ENCODE measurements around the gene CELA2B. TPM values are rescaled to one million over a fixed set of nuclear protein-coding genes. Genes with fewer than 3 reads are reported as not detected.

CELA2B gene
- total RNA-seq, 2 donors from 2014 or later, result not detected

GRCh38 chr1:15452866-15453571, 22.9 kb upstream of the CELA2B start:
- Mint-ChIP-seq H3K4me3 (no peak overlapping the region), H3K36me3 (ENCODE audit: low read depth) (no peaks in the 10 kb centered on the region), H3K4me1 (peaks cover 13% of the 10 kb centered on the region), H3K27ac (no peak overlapping the region), H3K9me3 (peaks cover 5% of the 10 kb centered on the region), H3K27me3 (ENCODE audit: insufficient read depth) (no peaks in the 10 kb centered on the region)
- no peak overlapping the region for H3K4me3 ChIP-seq (ENCODE audit: low read length)
- no peaks in the 10 kb centered on the region for H3K4me1 ChIP-seq (ENCODE audit: control insufficient read depth, insufficient read depth, low read length)
- no peak for TF ChIP-seq CTCF (conservative IDR thresholded peaks at IDR 0.05)
- WGBS, 2 experiments (ENCODE audit: insufficient coverage in 1 of 2, insufficient read length in 1 of 2), result 90 to 94% methylated on average over 9 to 10 of the region's 10 CpGs
- H3K9ac ChIP-seq (ENCODE audit: extremely low read depth, low read length, poor library complexity, severe bottlenecking), result peak overlapping the region; percentile 15
- no peaks in the 10 kb centered on the region for H3K9me3 ChIP-seq (ENCODE audit: control insufficient read depth, low read length)
- no peaks in the 10 kb centered on the region for H3K27me3 ChIP-seq (ENCODE audit: control insufficient read depth, insufficient read depth, low read length, poor library complexity, severe bottlenecking)
- no peaks in the 10 kb centered on the region for H3K36me3 ChIP-seq (ENCODE audit: control insufficient read depth, insufficient read depth, low read length)
- no peak for DNase-seq
- H3K27ac ChIP-seq (ENCODE audit: low read depth, low read length), result no peak overlapping the region

DNA sequence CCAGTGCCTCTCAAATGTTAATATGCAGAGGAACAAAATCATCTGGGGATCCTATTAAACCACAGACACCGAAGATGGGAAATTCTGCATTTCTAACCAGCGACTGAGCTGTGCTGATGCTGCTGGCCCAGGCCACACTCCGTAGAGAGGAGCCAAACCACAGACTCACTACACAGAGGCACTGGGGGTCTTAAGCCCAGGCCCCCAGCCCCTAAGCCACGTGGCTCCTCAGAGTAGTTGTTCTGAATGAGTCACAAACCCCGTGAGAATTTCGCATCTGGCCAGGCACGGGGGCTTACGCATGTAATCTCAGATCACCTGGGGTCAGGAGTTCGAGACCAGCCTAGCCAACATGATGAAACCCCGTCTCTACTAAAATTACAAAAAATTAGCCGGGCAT, 22.2 kb upstream of the CELA2B start:
- Histone ChIP-seq H3K27me3 (ENCODE audit: control insufficient read depth, insufficient read depth, low read length, poor library complexity, severe bottlenecking) (no peaks in the 10 kb centered on the region), H3K4me3 (ENCODE audit: low read length) (no peak overlapping the region), H3K36me3 (ENCODE audit: control insufficient read depth, insufficient read depth, low read length) (no peaks in the 10 kb centered on the region), H3K9ac (ENCODE audit: extremely low read depth, low read length, poor library complexity, severe bottlenecking) (no peak overlapping the region), H3K4me1 (ENCODE audit: control insufficient read depth, insufficient read depth, low read length) (no peaks in the 10 kb centered on the region), H3K9me3 (ENCODE audit: control insufficient read depth, low read length) (no peaks in the 10 kb centered on the region), H3K27ac (ENCODE audit: low read depth, low read length) (no peak overlapping the region)
- Mint-ChIP-seq H3K27ac (no peak overlapping the region), H3K36me3 (ENCODE audit: low read depth) (no peaks in the 10 kb centered on the region), H3K4me3 (no peak overlapping the region), H3K9me3 (peaks cover 5% of the 10 kb centered on the region), H3K27me3 (ENCODE audit: insufficient read depth) (no peaks in the 10 kb centered on the region), H3K4me1 (peaks cover 13% of the 10 kb centered on the region)
- DNase-seq, result no peak
- no peak for TF ChIP-seq CTCF (conservative IDR thresholded peaks at IDR 0.05)
- WGBS, 2 experiments (ENCODE audit: insufficient coverage in 1 of 2, insufficient read length in 1 of 2), result 84 to 88% methylated on average over 11 of the region's 11 CpGs

DNA sequence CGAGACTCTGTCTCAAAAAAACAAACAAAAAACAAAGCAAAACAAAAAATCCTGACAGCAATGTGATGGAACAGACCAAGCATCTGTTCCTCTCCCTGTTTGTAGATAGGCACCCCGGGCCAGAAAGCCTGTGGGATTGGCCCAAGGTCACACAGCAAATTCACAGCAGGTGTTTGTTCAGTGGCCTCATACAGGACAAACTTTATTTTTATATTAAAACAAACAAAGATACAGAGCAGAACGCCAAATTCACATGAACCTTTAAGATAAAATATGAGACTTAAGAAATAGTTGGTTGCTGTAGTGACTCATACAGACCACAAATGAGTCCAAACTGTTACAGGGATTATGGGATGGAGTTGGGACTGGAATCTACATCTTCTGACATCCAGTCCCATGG, 21.6 kb upstream of the CELA2B start:
- WGBS, 2 experiments (ENCODE audit: insufficient coverage in 1 of 2, insufficient read length in 1 of 2), result 87% methylated on average over 3 of the region's 3 CpGs; no CpG with 5 or more reads in 1 of the 2 experiments
- DNase-seq, result no peak
- no peaks in the 10 kb centered on the region for H3K36me3 Mint-ChIP-seq (ENCODE audit: low read depth)
- TF ChIP-seq CTCF (conservative IDR thresholded peaks at IDR 0.05), result no peak
- peaks cover 13% of the 10 kb centered on the region for H3K4me1 Mint-ChIP-seq
- Histone ChIP-seq H3K27ac (ENCODE audit: low read depth, low read length) (no peak overlapping the region), H3K27me3 (ENCODE audit: control insufficient read depth, insufficient read depth, low read length, poor library complexity, severe bottlenecking) (no peaks in the 10 kb centered on the region), H3K9me3 (ENCODE audit: control insufficient read depth, low read length) (no peaks in the 10 kb centered on the region), H3K4me1 (ENCODE audit: control insufficient read depth, insufficient read depth, low read length) (no peaks in the 10 kb centered on the region), H3K9ac (ENCODE audit: extremely low read depth, low read length, poor library complexity, severe bottlenecking) (no peak overlapping the region), H3K36me3 (ENCODE audit: control insufficient read depth, insufficient read depth, low read length) (no peaks in the 10 kb centered on the region), H3K4me3 (ENCODE audit: low read length) (no peak overlapping the region)
- H3K4me3 Mint-ChIP-seq, result no peak overlapping the region
- H3K27me3 Mint-ChIP-seq (ENCODE audit: insufficient read depth), result no peaks in the 10 kb centered on the region
- peaks cover 5% of the 10 kb centered on the region for H3K9me3 Mint-ChIP-seq
- no peak overlapping the region for H3K27ac Mint-ChIP-seq

Measured in endodermal cell (in vitro differentiated cells).